GM19324 (cell line): ENCODE data around the gene SHC2.
"Not testable (repeated sequence)": the region's sequence is repeated elsewhere in the genome, so short reads cannot be mapped to it uniquely, and the experiment has no call there.

Source experiments
- ATAC-seq: cut with Tn5 transposase; IDR thresholded peaks from one replicate; pipeline ENCODE4 v1.9.1; 2021; ENCODE audit warnings: mild to moderate bottlenecking, moderate library complexity; ENCODE audit not compliant: unreplicated experiment, low FRiP score

The SHC2 gene

GRCh38 chr19:492091-492531 is 31.3 kb upstream of the SHC2 start:
- no peak for ATAC-seq

- no peak for ATAC-seq
Measured at GRCh38 chr19:491146-491741, 30.4 kb upstream of the SHC2 start.

GRCh38 chr19:489418-490196 is 28.8 kb upstream of the SHC2 start:
- ATAC-seq = no peak

- ATAC-seq = peak; percentile 86
Measured at GRCh38 chr19:488505-489417, 27.9 kb upstream of the SHC2 start.

- ATAC-seq = no peak
Measured at GRCh38 chr19:485583-486236, 24.9 kb upstream of the SHC2 start.

- no peak for ATAC-seq
Measured at GRCh38 chr19:485077-485476, 24.2 kb upstream of the SHC2 start.

GRCh38 chr19:484494-484893 is 23.7 kb upstream of the SHC2 start:
- no peak for ATAC-seq

GRCh38 chr19:483332-484072 is 22.7 kb upstream of the SHC2 start:
- ATAC-seq = no peak

GRCh38 chr19:482186-483041 is 21.6 kb upstream of the SHC2 start:
- ATAC-seq = no peak

- not testable (repeated sequence) for ATAC-seq
Measured at GRCh38 chr19:481100-481499, 20.3 kb upstream of the SHC2 start.

GRCh38 chr19:480016-480855 is 19.4 kb upstream of the SHC2 start:
- no peak for ATAC-seq

GRCh38 chr19:478976-479375 is 18.1 kb upstream of the SHC2 start:
- ATAC-seq = no peak

- no peak for ATAC-seq
Measured at GRCh38 chr19:478236-478903, 17.5 kb upstream of the SHC2 start.

GRCh38 chr19:475360-475759 is 14.5 kb upstream of the SHC2 start:
- no peak for ATAC-seq

GRCh38 chr19:474126-475078 is 13.6 kb upstream of the SHC2 start:
- no peak for ATAC-seq

GRCh38 chr19:472005-472858 is 11.4 kb upstream of the SHC2 start:
- no peak for ATAC-seq
